22Rv1 (cell line): ENCODE data around the gene AGPAT4.

Experiments used
- CTCF ChIP-seq: fragments of 450-650 bp; IDR thresholded peaks from 2 replicates; pipeline ENCODE4 v1.5.1; 2017; ENCODE audit warnings: mild to moderate bottlenecking
- ZFX ChIP-seq: fragments of 450-650 bp; IDR thresholded peaks from 2 replicates; pipeline ENCODE4 v1.6.1; 2017; ENCODE audit warnings: antibody characterized with exemption, borderline replicate concordance

- peak; percentile 25 for TF ChIP-seq CTCF
- TF ChIP-seq ZFX = no peak
Measured at GRCh38 chr6:161101517-161101916, 172.3 kb downstream of the AGPAT4 start.
